ENCODE results near the gene SHISA5.

- no peak for TF ChIP-seq ETV6 (CRISPR knock-in tag; IDR thresholded peaks at IDR 0.05)
- TF ChIP-seq CTCF (IDR thresholded peaks at IDR 0.05), result no peak
- no peak for TF ChIP-seq ZNF263 (CRISPR knock-in tag; IDR thresholded peaks at IDR 0.05; ENCODE audit: low read depth)
- no peak for TF ChIP-seq ATF2 (CRISPR knock-in tag; IDR thresholded peaks at IDR 0.05; ENCODE audit: borderline replicate concordance, low read depth)
- no peak for TF ChIP-seq ZBTB21 (CRISPR knock-in tag; IDR thresholded peaks at IDR 0.05; ENCODE audit: borderline replicate concordance)
- TF ChIP-seq PREB (CRISPR knock-in tag; IDR thresholded peaks at IDR 0.05; ENCODE audit: borderline replicate concordance), result no peak
- no peak for TF ChIP-seq ZNF232 (CRISPR knock-in tag; IDR thresholded peaks at IDR 0.05)
- TF ChIP-seq JUN (CRISPR knock-in tag; IDR thresholded peaks at IDR 0.05), result no peak
- no peak for TF ChIP-seq E2F1 (CRISPR knock-in tag; IDR thresholded peaks at IDR 0.05)
- TF ChIP-seq NR1H2 (CRISPR knock-in tag; IDR thresholded peaks at IDR 0.05), result no peak
- TF ChIP-seq FOXJ3 (CRISPR knock-in tag; IDR thresholded peaks at IDR 0.05; ENCODE audit: borderline replicate concordance), result no peak
- no peak for TF ChIP-seq NFATC4 (CRISPR knock-in tag; IDR thresholded peaks at IDR 0.05)
- no peak for TF ChIP-seq USF2 (CRISPR knock-in tag; IDR thresholded peaks at IDR 0.05)
- TF ChIP-seq FOXK1 (CRISPR knock-in tag; IDR thresholded peaks at IDR 0.05), result no peak
Observed at GRCh38 chr3:48418651-48419050, 85.3 kb downstream of the SHISA5 start.
